Activated CD4-positive, alpha-beta T cell treated with anti-CD3 and anti-CD28 coated beads for 36 hours (primary cell): ENCODE measurements around the gene RPS10. TPM values are rescaled to one million over a fixed set of nuclear protein-coding genes. Genes with fewer than 3 reads are reported as not detected.
"Not testable (repeated sequence)": the region's sequence is repeated elsewhere in the genome, so short reads cannot be mapped to it uniquely, and the experiment has no call there.

ENCODE experiments used
- ATAC-seq: fragments of 200-7000 bp; cut with Tn5 transposase; one replicate; pipeline ENCODE4 v1.10.0; 2021; ENCODE audit warnings: mild to moderate bottlenecking, moderate library complexity
- CTCF ChIA-PET: fragments of 350-600 bp; sonication (Branson Sonifier 250); formaldehyde crosslinking; loops from one replicate; lab custom pipeline; 2021; ENCODE audit warnings: antibody characterized with exemption; lab: Charles Lee
- POLR2A ChIA-PET: fragments of 350-600 bp; sonication (Branson Sonifier 250); formaldehyde crosslinking; loops from one replicate; lab custom pipeline; 2021; ENCODE audit warnings: antibody characterized with exemption, inconsistent platforms; lab: Charles Lee
- DNase-seq: peaks from one replicate; pipeline ENCODE4 v3.0.0-alpha.2; 2020
- H3K27ac Mint-ChIP-seq: one replicate; pipeline ENCODE4 v1.8.0; 2021; ENCODE audit warnings: mixed read lengths
- H3K27me3 Mint-ChIP-seq: one replicate; pipeline ENCODE4 v1.8.0; 2021; ENCODE audit warnings: mixed read lengths
- H3K36me3 Mint-ChIP-seq: one replicate; pipeline ENCODE4 v1.8.0; 2021; ENCODE audit warnings: low read depth, mixed read lengths
- H3K4me1 Mint-ChIP-seq: one replicate; pipeline ENCODE4 v1.8.0; 2021; ENCODE audit warnings: mixed read lengths
- H3K4me3 Mint-ChIP-seq: one replicate; pipeline ENCODE4 v1.8.0; 2021; ENCODE audit warnings: mild to moderate bottlenecking, moderate library complexity, mixed read lengths
- H3K9me3 Mint-ChIP-seq: one replicate; pipeline ENCODE4 v1.8.0; 2021; ENCODE audit warnings: low read depth, mixed read lengths
- intact Hi-C, 2 experiments: fragments of 100-400 bp; cut with DNase I in 1 of 2; cut with micrococcal nuclease in 1 of 2; formaldehyde crosslinking; loops; one replicate each; pipeline versions ENCODE4 v1.14.2 to v1.15.1; 2022 to 2024; cut with DNase I, micrococcal nuclease
- total RNA-seq, 2 experiments: library from RNA; stranded (reverse); gene quantifications; one replicate each; pipeline ENCODE4 v1.2.3, GENCODE V29; 2021

RPS10 gene
- total RNA-seq, 2 experiments from 2014 or later, result 2,447 to 2,541 TPM

DNA sequence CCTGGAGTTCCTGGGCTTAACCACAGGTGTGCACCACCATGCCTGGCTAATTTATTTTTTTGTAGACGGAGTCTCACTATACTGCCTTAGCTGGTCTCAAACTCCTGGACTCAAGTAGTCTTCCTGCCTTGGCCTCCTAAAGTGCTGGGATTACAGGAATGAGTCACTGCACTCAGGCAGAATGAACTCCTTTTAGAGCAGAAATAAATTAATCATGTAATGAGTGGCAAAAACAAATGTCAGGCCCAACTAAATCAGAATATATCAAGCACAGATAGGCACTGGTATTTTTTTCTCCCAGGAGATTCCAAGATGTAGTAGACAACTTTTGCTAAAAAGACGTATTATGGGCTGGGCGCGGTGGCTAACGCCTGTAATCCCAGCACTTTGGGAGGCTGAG, 2.6 kb downstream of the RPS10 start:
- ChIA-PET CTCF (interaction anchor here (1.4 kb wide), 1 partner anchor 12 kb away, joined by 4 read pairs; no protein-coding TSS in a partner anchor), POLR2A (interaction anchor here (0.8 to 2.3 kb wide), 4 partner anchors 8 to 334 kb away, joined by 3 to 18 read pairs (median 4); partner anchors contain the start of gene SNRPC)
- H3K9me3 Mint-ChIP-seq, result no peaks in the 10 kb centered on the region
- H3K4me3 Mint-ChIP-seq, result peak overlapping the region; percentile 97
- intact Hi-C loops, result no loop called here
- no peaks in the 10 kb centered on the region for H3K27me3 Mint-ChIP-seq
- H3K27ac Mint-ChIP-seq, result peak overlapping the region; percentile 99
- DNase-seq (no peak), ATAC-seq (no peak)
- peaks cover 41% of the 10 kb centered on the region for H3K4me1 Mint-ChIP-seq
- peaks cover 61% of the 10 kb centered on the region for H3K36me3 Mint-ChIP-seq

DNA sequence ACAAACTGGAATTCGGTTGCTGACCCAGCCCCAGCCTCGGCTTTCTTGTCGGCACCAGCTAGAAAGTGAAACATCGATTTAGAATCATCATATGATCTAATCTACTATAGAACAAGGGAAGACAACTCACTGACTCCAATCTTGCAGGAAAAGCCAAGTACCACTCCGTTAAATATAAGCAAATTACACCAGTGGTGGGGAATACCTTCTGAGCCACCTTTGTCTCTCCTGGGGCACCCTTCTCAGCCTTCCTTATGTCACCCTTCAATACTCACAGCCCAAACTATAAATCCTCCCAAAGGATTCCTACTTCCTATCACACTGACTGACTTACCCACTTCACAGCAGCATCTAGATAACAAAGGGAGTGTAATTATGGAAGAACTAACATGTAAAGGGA, 7.5 kb downstream of the RPS10 start:
- CTCF ChIA-PET, result interaction anchor here (1.5 kb wide), 1 partner anchor 222 kb away, joined by 3 read pairs; no protein-coding TSS in a partner anchor
- Mint-ChIP-seq H3K27me3 (no peaks in the 10 kb centered on the region), H3K27ac (peak overlapping the region; percentile 34), H3K4me3 (no peak overlapping the region), H3K4me1 (peaks cover 25% of the 10 kb centered on the region), H3K36me3 (peaks cover 71% of the 10 kb centered on the region), H3K9me3 (no peaks in the 10 kb centered on the region)
- POLR2A ChIA-PET, result interaction anchor here (1.0 kb wide), 1 partner anchor 256 kb away, joined by 4 read pairs; no protein-coding TSS in a partner anchor
- DNase-seq (no peak), ATAC-seq (no peak)
- intact Hi-C loops, result loop anchor here in 1 of 2 experiments (5.0 kb wide), 1 partner anchor 171 kb away; the partner anchor contains the start of gene SMIM29

DNA sequence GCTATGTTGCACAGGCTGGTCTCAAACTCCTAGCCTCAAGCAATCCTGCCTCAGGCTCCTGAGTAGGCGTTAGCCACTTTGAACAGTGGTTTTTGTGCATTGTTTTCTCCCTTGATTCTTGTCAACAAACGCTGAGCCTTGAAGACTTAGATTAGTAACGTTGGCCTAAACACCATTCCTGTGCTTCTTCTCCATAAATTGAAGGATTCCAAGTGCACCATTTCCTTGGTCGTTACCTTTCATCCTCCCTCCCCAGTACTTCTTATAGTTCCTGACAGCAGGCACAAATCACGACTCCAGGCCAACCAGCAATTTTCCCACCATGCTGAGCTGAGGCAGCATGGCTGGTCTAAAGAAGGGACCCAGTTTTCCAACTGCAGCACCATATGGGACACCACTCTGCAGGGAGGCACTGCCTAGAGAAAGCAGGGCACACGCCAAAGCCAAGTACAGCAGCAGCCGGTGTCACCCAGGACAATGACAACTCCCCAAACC, 8.9 kb downstream of the RPS10 start:
- Mint-ChIP-seq H3K4me1 (peaks cover 24% of the 10 kb centered on the region), H3K4me3 (no peak overlapping the region), H3K27me3 (no peaks in the 10 kb centered on the region), H3K36me3 (peaks cover 67% of the 10 kb centered on the region), H3K9me3 (no peaks in the 10 kb centered on the region), H3K27ac (peak overlapping the region; percentile 1)
- no peak for DNase-seq
- intact Hi-C loops, result loop anchor here in 1 of 2 experiments (5.0 kb wide), 1 partner anchor 170 kb away; the partner anchor contains the start of gene SMIM29
- ChIA-PET POLR2A (interaction anchor here (0.6 to 3.2 kb wide), 5 partner anchors 7 to 192 kb away, joined by 3 to 18 read pairs (median 5); partner anchors contain the start of gene RPS10), CTCF (interaction anchor here (0.7 to 2.9 kb wide), 4 partner anchors 36 to 228 kb away, joined by 3 to 34 read pairs (median 3); partner anchors contain the start of gene SMIM29)
- no peak for ATAC-seq

DNA sequence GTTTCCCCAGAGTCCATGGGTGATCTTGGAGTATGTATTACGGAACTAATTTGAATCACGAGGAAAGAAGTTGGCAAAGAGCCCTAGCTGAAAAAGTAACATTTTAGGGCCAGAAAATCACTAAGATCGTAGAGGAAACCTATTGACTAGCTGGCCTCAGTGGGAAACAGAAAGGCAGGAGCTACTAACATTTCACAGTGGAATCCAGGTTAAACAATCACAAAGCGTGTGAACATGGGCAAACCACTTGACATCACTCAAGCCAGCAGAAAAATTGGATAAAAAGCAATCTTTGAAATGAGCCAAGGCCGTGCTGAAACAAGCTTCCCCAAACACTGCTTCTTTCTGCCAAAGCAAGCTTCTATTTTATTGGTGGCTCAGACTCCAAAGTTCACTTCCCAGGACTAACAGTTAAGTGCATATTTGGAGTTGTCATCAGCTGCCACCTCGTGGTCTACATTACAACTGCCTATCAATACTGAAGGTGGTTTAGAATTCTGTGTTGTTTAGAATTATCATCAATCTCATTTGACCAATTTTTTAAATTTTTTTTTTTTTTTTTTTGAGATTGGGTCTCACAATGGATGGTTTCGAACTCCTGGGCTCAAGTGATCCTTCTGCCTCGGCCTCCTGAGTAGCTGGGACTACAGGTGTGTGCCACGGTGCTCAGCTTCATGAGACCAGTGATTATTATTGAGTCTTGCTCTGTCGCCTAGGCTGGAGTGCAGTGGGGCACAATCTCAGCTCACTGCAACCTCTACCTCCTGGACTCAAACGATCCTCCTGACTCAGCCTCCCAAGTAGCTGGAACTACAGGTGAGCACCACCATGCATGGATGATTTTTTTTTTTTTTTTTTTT, 10.6 kb downstream of the RPS10 start:
- H3K4me3 Mint-ChIP-seq, result no peak overlapping the region
- ChIA-PET CTCF (interaction anchor here (0.6 to 2.9 kb wide), 13 partner anchors 10 to 724 kb away, joined by 3 to 34 read pairs (median 4); partner anchors contain the start of genes HMGA1 and SMIM29), POLR2A (interaction anchor here (0.5 to 3.2 kb wide), 13 partner anchors 9 to 1446 kb away, joined by 3 to 18 read pairs (median 4); partner anchors contain the start of genes HMGA1 and SMIM29)
- H3K36me3 Mint-ChIP-seq, result peaks cover 57% of the 10 kb centered on the region
- ATAC-seq (peak; percentile 57), DNase-seq (peak; percentile 48)
- H3K27me3 Mint-ChIP-seq, result no peaks in the 10 kb centered on the region
- intact Hi-C loops, result loop anchor here (1.0 to 5.0 kb wide), 4 partner anchors 166 to 252 kb away; partner anchors contain the start of gene SMIM29 (in 2 of the 2)
- H3K4me1 Mint-ChIP-seq, result peaks cover 15% of the 10 kb centered on the region
- H3K27ac Mint-ChIP-seq, result peak overlapping the region; percentile 51
- no peaks in the 10 kb centered on the region for H3K9me3 Mint-ChIP-seq

DNA sequence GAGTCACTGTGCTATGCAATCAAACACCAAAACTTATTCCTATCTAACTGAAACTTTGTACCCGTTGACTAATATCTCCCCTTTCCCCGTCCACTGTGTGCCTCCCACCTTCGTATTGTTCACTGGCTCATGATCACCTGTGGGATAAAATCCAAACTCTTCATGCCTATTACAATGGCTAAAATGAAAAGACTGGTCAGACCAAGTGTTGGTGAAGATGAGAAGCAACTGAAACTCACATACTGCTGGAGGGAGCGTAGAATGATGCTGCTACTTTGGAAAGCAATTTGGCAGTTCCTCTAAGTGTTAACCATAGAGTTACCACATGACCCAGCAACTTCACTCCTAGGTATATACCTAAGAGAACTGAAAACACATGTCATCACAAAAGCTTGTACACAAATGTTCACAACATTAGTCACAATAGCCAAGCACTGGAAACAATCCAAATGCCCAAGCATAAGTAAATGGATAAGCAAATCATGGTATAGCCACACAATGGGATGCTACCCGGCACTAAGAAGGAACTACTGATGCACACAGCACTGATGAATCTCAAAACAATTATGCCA, 13.1 kb downstream of the RPS10 start:
- Mint-ChIP-seq H3K4me1 (peaks cover 8% of the 10 kb centered on the region), H3K36me3 (peaks cover 40% of the 10 kb centered on the region), H3K4me3 (no peak overlapping the region), H3K27ac (peak overlapping the region; percentile 1), H3K9me3 (no peaks in the 10 kb centered on the region), H3K27me3 (no peaks in the 10 kb centered on the region)
- DNase-seq (no peak), ATAC-seq (peak; percentile 47)
- intact Hi-C loops, result no loop called here
- ChIA-PET CTCF (interaction anchor here (1.1 kb wide), 1 partner anchor 196 kb away, joined by 3 read pairs; no protein-coding TSS in a partner anchor), POLR2A (no interaction called here)

DNA sequence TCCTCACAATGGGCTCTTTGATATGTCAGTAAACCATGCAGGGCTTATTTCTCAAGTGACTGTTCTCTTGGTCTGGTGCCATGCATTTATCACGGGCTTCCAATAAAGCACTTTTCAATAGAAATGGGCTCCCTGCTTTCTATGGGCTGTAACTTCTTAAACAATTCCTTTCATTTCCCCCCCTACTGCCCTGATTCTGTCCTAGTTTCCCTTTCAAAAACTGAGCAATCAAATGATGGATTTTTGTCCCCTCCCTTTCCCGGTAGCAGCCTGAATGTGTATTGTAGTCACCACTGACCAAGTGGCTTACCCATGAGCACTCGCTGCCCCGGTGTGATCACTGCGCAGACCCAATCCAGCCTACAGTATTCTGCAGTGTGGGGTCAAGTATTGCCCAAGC, 13.9 kb downstream of the RPS10 start:
- no peaks in the 10 kb centered on the region for H3K27me3 Mint-ChIP-seq
- ATAC-seq (no peak), DNase-seq (no peak)
- intact Hi-C loops, result no loop called here
- CTCF ChIA-PET, result interaction anchor here (0.8 kb wide), 1 partner anchor 185 kb away, joined by 3 read pairs; no protein-coding TSS in a partner anchor
- peaks cover 8% of the 10 kb centered on the region for H3K4me1 Mint-ChIP-seq
- no peaks in the 10 kb centered on the region for H3K9me3 Mint-ChIP-seq
- H3K36me3 Mint-ChIP-seq, result peaks cover 32% of the 10 kb centered on the region
- POLR2A ChIA-PET, result no interaction called here
- no peak overlapping the region for H3K4me3 Mint-ChIP-seq
- H3K27ac Mint-ChIP-seq, result no peak overlapping the region

DNA sequence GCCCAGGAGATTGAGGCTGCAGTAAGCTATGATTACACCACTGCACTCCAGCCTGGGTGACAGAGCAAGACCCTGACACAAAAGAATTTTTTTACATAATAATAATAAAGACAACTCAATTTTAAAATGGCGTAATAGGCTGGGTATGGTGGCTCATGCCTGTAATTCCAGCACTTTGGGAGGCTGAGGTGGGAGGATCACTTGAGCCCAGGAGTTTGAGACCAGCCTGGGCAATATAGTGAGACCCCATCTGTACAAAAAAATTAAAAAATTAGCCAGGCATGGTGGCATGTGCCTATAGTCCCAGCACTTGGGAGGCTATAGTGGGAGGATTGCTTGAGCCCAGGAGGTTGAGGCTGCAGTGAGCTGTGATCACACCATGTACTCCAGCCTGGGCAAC, 18.0 kb downstream of the RPS10 start:
- H3K4me1 Mint-ChIP-seq, H3K4me3 Mint-ChIP-seq, intact Hi-C loops, H3K27ac Mint-ChIP-seq, H3K27me3 Mint-ChIP-seq, H3K9me3 Mint-ChIP-seq, ATAC-seq, DNase-seq, CTCF ChIA-PET, POLR2A ChIA-PET: not testable (repeated sequence)
- H3K36me3 Mint-ChIP-seq, result peaks cover 11% of the 10 kb centered on the region

DNA sequence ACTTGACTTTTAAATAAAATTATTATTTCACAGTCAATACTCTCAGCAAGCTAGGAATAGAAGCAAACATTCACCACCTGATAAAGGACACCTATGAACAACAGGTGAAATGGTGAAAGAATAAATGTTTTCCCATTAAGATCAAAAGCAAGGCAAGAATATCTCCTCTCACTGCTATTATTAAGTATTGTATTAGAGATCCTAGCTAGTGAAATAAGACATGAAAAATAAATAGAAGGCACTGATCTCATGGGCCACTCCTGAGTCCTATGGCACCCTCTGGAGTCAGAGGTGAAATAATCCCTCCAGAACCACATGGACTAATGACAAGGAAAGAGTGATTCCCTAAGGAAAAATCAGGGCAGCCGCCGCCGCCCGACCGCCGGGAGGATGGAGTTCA, 29.4 kb downstream of the RPS10 start:
- no peak for ATAC-seq
- POLR2A ChIA-PET, result no interaction called here
- no peak for DNase-seq
- intact Hi-C loops, result no loop called here
- no peak overlapping the region for H3K4me3 Mint-ChIP-seq
- no peaks in the 10 kb centered on the region for H3K27me3 Mint-ChIP-seq
- H3K4me1 Mint-ChIP-seq, result peaks cover 13% of the 10 kb centered on the region
- H3K9me3 Mint-ChIP-seq, result peaks cover 4% of the 10 kb centered on the region
- CTCF ChIA-PET, result interaction anchor here (0.6 to 2.7 kb wide), 4 partner anchors 10 to 191 kb away, joined by 3 to 16 read pairs (median 8); partner anchors contain the start of gene SMIM29
- peaks cover 5% of the 10 kb centered on the region for H3K36me3 Mint-ChIP-seq
- no peak overlapping the region for H3K27ac Mint-ChIP-seq

DNA sequence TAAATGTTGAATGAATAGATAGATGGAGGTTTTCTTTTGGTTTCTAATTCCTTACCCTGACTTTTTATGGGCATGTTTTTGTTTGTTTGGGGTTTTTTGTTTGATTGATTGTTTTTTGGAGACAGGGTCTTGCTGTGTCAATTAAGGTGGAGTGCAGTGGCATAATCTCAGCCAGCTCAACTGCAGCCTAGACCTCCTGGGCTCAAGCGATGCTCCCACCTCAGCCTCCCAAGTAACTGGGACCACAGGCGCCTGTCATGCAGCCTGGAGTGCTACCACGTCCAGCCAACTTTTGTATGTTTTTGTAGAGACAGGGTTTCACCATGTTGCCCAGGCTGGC, 31.9 kb downstream of the RPS10 start:
- CTCF ChIA-PET, result no interaction called here
- DNase-seq, result no peak
- Mint-ChIP-seq H3K27ac (peak overlapping the region; percentile 72), H3K27me3 (no peaks in the 10 kb centered on the region), H3K36me3 (peaks cover 5% of the 10 kb centered on the region), H3K4me1 (peaks cover 16% of the 10 kb centered on the region), H3K4me3 (no peak overlapping the region), H3K9me3 (peaks cover 4% of the 10 kb centered on the region)
- intact Hi-C loops, result loop anchor here (2.0 kb wide), 7 partner anchors 31 to 983 kb away; partner anchors contain the start of genes ANKS1A (in 1 of the 2), BLTP3A (in 1 of the 2), HMGA1 (in 1 of the 2) and PHF1 (in 1 of the 2)
- no peak for ATAC-seq
- POLR2A ChIA-PET, result interaction anchor here (0.6 kb wide), 1 partner anchor 1935 kb away, joined by 3 read pairs; no protein-coding TSS in a partner anchor

DNA sequence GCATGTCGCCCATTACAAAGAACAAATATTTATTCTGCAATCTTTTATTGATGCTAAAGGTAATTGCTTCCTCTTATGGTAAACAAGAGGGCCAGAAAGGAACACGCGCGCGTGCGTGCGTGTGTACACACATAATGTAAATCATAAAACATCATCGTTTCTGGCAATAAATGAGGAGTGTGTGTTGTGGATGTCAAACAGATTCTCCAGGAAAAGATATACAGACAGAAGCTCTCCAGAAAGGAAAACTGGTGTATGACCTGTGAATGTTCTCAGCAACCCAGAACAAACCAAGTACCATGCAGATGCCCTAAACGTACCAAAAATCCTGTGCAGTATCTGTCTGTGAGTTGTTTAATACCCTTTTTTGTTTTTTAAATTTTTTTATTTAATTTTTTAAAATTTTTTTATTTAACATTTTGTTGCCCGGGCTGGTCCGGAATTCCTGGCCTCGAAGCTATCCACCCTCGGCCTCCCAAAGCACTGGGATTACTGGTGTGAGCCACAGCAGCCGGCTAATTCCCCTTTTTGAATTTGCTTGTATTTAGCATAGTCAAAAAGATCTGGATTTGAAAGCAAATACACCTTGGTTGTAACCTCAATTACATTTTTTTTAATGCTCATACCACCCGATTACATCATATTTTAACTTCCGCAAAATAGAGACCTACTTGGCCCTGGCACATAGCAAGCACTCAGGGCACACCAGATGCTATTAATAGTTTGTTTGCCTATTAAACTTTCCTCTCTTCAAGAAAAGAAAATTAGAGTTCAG, 32.5 kb downstream of the RPS10 start:
- Mint-ChIP-seq H3K27ac (peak overlapping the region; percentile 95), H3K36me3 (peaks cover 5% of the 10 kb centered on the region), H3K27me3 (no peaks in the 10 kb centered on the region), H3K9me3 (peaks cover 4% of the 10 kb centered on the region), H3K4me1 (peaks cover 18% of the 10 kb centered on the region), H3K4me3 (no peak overlapping the region)
- ChIA-PET CTCF (interaction anchor here (0.7 kb wide), 1 partner anchor 747 kb away, joined by 3 read pairs; no protein-coding TSS in a partner anchor), POLR2A (interaction anchor here (0.6 to 1.1 kb wide), 2 partner anchors 210 to 1934 kb away, joined by 3 read pairs; no protein-coding TSS in a partner anchor)
- ATAC-seq (no peak), DNase-seq (no peak)
- intact Hi-C loops, result loop anchor here (2.0 kb wide), 7 partner anchors 31 to 983 kb away; partner anchors contain the start of genes ANKS1A (in 1 of the 2), BLTP3A (in 1 of the 2), HMGA1 (in 1 of the 2) and PHF1 (in 1 of the 2)
